H1 (cell line): ENCODE results near the gene ZNF443. TPM values are rescaled to one million over a fixed set of nuclear protein-coding genes. Genes with fewer than 3 reads are reported as not detected.

ENCODE experiments used
- ASH2L ChIP-seq: fragments of 200-600, 300-600 bp; sonication (generic); IDR thresholded peaks from one replicate; pipeline ENCODE4 v1.7.1; 2017; ENCODE audit warnings: low read length
- BACH1 ChIP-seq: IDR thresholded peaks from 2 replicates; pipeline ENCODE4 v1.6.1; 2012; ENCODE audit warnings: low read length, improper control_type of control experiment
- CBX5 ChIP-seq: fragments of 300-800, 300-1000 bp; sonication (generic); IDR thresholded peaks from 2 replicates; pipeline ENCODE4 v1.7.1; 2016; ENCODE audit warnings: antibody characterized with exemption, low read length, low read depth
- CREB1 ChIP-seq: IDR thresholded peaks from 2 replicates; pipeline ENCODE4 v1.6.1; 2012; ENCODE audit warnings: inconsistent platforms
- CTBP2 ChIP-seq: IDR thresholded peaks from 2 replicates; pipeline ENCODE4 v1.7.0; 2011; ENCODE audit warnings: borderline replicate concordance, mild to moderate bottlenecking, moderate library complexity, mixed read lengths, low read length; ENCODE audit not compliant: insufficient read depth, insufficient read length
- EGR1 ChIP-seq: IDR thresholded peaks from 2 replicates; pipeline ENCODE4 v1.6.1; 2011; ENCODE audit warnings: low read depth, low read length, borderline replicate concordance
- EZH2 ChIP-seq: fragments of 200-600 bp; sonication (generic); IDR thresholded peaks from 2 replicates; pipeline ENCODE4 v1.7.1; 2012; ENCODE audit warnings: low read depth, mild to moderate bottlenecking, moderate library complexity, low read length, inconsistent platforms; ENCODE audit not compliant: severe bottlenecking
- FOSL1 ChIP-seq: IDR thresholded peaks from 2 replicates; pipeline ENCODE4 v1.6.1; 2011; ENCODE audit warnings: mild to moderate bottlenecking, low read depth, low read length, moderate library complexity; ENCODE audit not compliant: insufficient read depth
- GABPA ChIP-seq: IDR thresholded peaks from 2 replicates; pipeline ENCODE4 v1.6.1; 2011; ENCODE audit warnings: mild to moderate bottlenecking, low read length, moderate library complexity, borderline replicate concordance; ENCODE audit not compliant: insufficient read depth
- GTF2F1 ChIP-seq: IDR thresholded peaks from 2 replicates; pipeline ENCODE4 v1.6.1; 2012; ENCODE audit warnings: low read depth, low read length, improper control_type of control experiment, borderline replicate concordance
- HDAC6 ChIP-seq: IDR thresholded peaks from one replicate; pipeline ENCODE4 v1.7.1; 2012; ENCODE audit warnings: low read depth, mild to moderate bottlenecking, inconsistent platforms, low read length, moderate library complexity
- JUND ChIP-seq: IDR thresholded peaks from 2 replicates; pipeline ENCODE4 v1.6.1; 2011; ENCODE audit warnings: mild to moderate bottlenecking, improper control_type of control experiment, low read length
- KDM1A ChIP-seq: fragments of 200-600, 300-600 bp; sonication (generic); IDR thresholded peaks from 2 replicates; pipeline ENCODE4 v1.7.1; 2016; ENCODE audit warnings: mild to moderate bottlenecking, low read length, borderline replicate concordance
- KDM4A ChIP-seq: IDR thresholded peaks from one replicate; pipeline ENCODE4 v1.7.1; 2012; ENCODE audit warnings: low read depth, mild to moderate bottlenecking, moderate library complexity, low read length, inconsistent platforms; ENCODE audit not compliant: severe bottlenecking
- PHF8 ChIP-seq: fragments of 200-600 bp; sonication (generic); conservative IDR thresholded peaks from 2 replicates; pipeline ENCODE4 v1.7.1; 2012; ENCODE audit warnings: low read depth, mild to moderate bottlenecking, inconsistent platforms, low read length, moderate library complexity
- POLR2A ChIP-seq, 2 experiments: IDR thresholded peaks; 1 replicate in 1 of 2; 2 replicates in 1 of 2; pipeline ENCODE4 v1.6.1; 2011; ENCODE audit warnings: low read depth in 2 of 2, low read length in 2 of 2, mild to moderate bottlenecking in 2 of 2; ENCODE audit errors: control extremely low read depth in 1 of 2
- POU5F1 ChIP-seq: IDR thresholded peaks from 2 replicates; pipeline ENCODE4 v1.6.1; 2011; ENCODE audit warnings: low read depth, mild to moderate bottlenecking, low read length, moderate library complexity
- RAD21 ChIP-seq, 2 experiments: IDR thresholded peaks in 1 of 2; conservative IDR thresholded peaks in 1 of 2; 2 replicates each; pipeline ENCODE4 v1.6.1; 2011; ENCODE audit warnings: low read depth in 2 of 2, low read length in 2 of 2, improper control_type of control experiment in 1 of 2, inconsistent platforms in 1 of 2, mild to moderate bottlenecking in 1 of 2, moderate library complexity in 1 of 2
- RBBP5 ChIP-seq: IDR thresholded peaks from 2 replicates; pipeline ENCODE4 v1.7.1; 2012; ENCODE audit warnings: low read depth, mild to moderate bottlenecking, inconsistent platforms, low read length, moderate library complexity, borderline replicate concordance
- RFX5 ChIP-seq: IDR thresholded peaks from 2 replicates; pipeline ENCODE4 v1.6.1; 2011; ENCODE audit warnings: low read depth, low read length, improper control_type of control experiment, borderline replicate concordance
- RNF2 ChIP-seq: fragments of 200-900, 300-1000 bp; sonication (generic); IDR thresholded peaks from 2 replicates; pipeline ENCODE4 v1.7.1; 2016; ENCODE audit warnings: borderline replicate concordance, low read depth, mild to moderate bottlenecking, antibody characterized with exemption, low read length; ENCODE audit not compliant: poor library complexity, severe bottlenecking; ENCODE audit errors: missing control alignments
- SIRT6 ChIP-seq: IDR thresholded peaks from one replicate; pipeline ENCODE4 v1.7.1; 2012; ENCODE audit warnings: low read length, inconsistent platforms
- SP2 ChIP-seq: IDR thresholded peaks from 2 replicates; pipeline ENCODE4 v1.6.1; 2012; ENCODE audit warnings: mild to moderate bottlenecking, low read length, inconsistent platforms
- SP4 ChIP-seq: IDR thresholded peaks from 2 replicates; pipeline ENCODE4 v1.6.1; 2012; ENCODE audit warnings: low read length, inconsistent platforms
- SRF ChIP-seq: IDR thresholded peaks from 2 replicates; pipeline ENCODE4 v1.6.1; 2011; ENCODE audit warnings: mild to moderate bottlenecking, low read depth, low read length, moderate library complexity
- polyA plus RNA-seq, 7 experiments: library from polyadenylated mRNA; depleted of rRNA in 3 of 7; stranded (reverse) in 5 of 7; unstranded in 2 of 7; fragments of >200 nt in 5 of 7; fragments of 200-250 nt in 2 of 7; gene quantifications; 1 replicate in 5 of 7; 2 replicates in 1 of 7; 4 replicates in 1 of 7; pipeline versions ENCODE4 v1.2.1 to v1.2.3, GENCODE V29; 2011 to 2013; ENCODE audit warnings: missing spikeins in 2 of 7, mixed read lengths in 2 of 7
- total RNA-seq: library from RNA; stranded (reverse); fragmentation: NEBNext Ultra II Directional; extraction: Animal tissue kit (Norgen Biotek cat#: 25700); gene quantifications from 2 replicates; pipeline ENCODE4 v1.2.1, GENCODE V29; 2021

The ZNF443 gene
- total and polyA plus RNA-seq, 2 of the 8 experiments (the other 6 are each of a cell fraction or from before 2014, with no cell fraction given) = 1.4 to 7.8 TPM

DNA sequence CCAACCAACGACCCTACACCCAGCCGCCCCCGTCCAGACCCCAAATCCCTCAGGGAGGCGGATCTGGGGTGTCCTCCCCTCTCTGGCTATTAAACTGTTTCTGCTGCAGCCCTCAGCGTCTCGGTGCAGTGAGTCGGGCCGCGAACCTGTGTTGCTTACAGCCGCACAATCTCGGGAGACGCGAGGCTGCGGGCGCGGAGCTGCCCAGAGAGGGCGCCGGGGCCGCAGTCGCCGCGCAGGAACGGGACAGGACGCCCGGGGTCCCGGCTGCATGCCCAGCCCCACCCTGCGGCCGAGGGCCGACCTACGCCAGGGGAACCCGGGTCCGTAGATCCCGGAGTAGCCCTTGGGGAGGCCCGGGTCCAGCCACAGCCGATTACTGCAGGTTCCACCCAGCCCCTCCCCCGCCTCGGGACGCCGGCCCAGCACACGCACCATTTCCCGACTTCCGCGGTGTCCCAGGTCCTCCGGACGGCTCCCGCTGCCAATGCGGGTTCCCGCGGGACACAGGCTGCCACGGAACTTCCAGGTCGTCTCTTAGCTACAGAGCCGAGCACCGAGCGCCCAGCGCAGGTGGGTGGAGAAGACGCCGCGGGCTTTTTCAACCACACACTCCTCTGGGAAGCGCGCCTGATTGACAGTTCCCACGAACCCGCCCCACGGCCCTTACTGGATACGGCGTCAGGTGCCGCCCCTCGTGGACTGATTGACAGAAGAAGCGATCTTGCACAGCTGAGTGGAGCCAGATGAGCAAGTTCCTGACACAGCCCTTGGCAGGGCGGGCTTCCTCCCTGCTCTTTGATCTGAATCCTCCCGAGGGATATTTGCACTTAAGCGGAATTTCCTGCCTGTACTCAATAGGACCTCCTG is 40.0 kb downstream of the ZNF443 start, which contains the start of gene ZNF799 (continued):
- TF ChIP-seq BACH1 (peak; percentile 67), GABPA (no peak), SRF (no peak), EZH2 (no peak), RAD21 (IDR thresholded peaks at IDR 0.05 in 1 of 2, conservative IDR thresholded peaks at IDR 0.05 in 1 of 2; ENCODE audit: low read depth in 2 of 2, low read length in 2 of 2) (no peak; a peak in 1 of 4 replicates), POU5F1 (no peak), SP2 (no peak), SIRT6 (no peak), SP4 (no peak), KDM4A (peak; percentile 79), PHF8 (0 out of 2 replicates have a peak, but pooled peaks have one; percentile 40), KDM1A (no peak), CTBP2 (no peak), CBX5 (no peak), EGR1 (no peak), RFX5 (no peak), JUND (no peak), HDAC6 (no peak), RBBP5 (no peak), ASH2L (no peak), POLR2A (IDR thresholded peaks at IDR 0.05; ENCODE audit: control extremely low read depth in 1 of 2, low read depth in 2 of 2, low read length in 2 of 2) (0 out of 3 replicates have a peak, but pooled peaks of 1 of the 2 experiments have one; percentile 24), CREB1 (no peak), RNF2 (no peak), GTF2F1 (no peak), FOSL1 (no peak)
- TF ChIP-seq, all 59 proteins: peak for 11
